IMR-90 (cell line): ENCODE data around the gene PRR5L.

Source experiments
- BHLHE40 ChIP-seq: fragments of 150-350 bp; IDR thresholded peaks from 2 replicates; pipeline ENCODE4 v1.6.1; 2016; ENCODE audit warnings: mild to moderate bottlenecking, low read depth, low read length
- CEBPB ChIP-seq: IDR thresholded peaks from 2 replicates; pipeline ENCODE4 v1.6.1; 2012; ENCODE audit warnings: low read depth, low read length, improper control_type of control experiment
- CHD1 ChIP-seq: IDR thresholded peaks from 2 replicates; pipeline ENCODE4 v1.6.1; 2012; ENCODE audit warnings: low read depth, low read length, improper control_type of control experiment
- CTCF ChIP-seq: conservative IDR thresholded peaks from 2 replicates; pipeline ENCODE4 v1.5.1; 2012; ENCODE audit warnings: mild to moderate bottlenecking, low read depth, low read length, improper control_type of control experiment
- ELK1 ChIP-seq: fragments of 150-350 bp; IDR thresholded peaks from 2 replicates; pipeline ENCODE4 v1.6.1; 2016; ENCODE audit warnings: low read depth, mild to moderate bottlenecking, low read length, moderate library complexity, borderline replicate concordance
- FOS ChIP-seq: fragments of 150-350 bp; IDR thresholded peaks from 2 replicates; pipeline ENCODE4 v1.6.1; 2016; ENCODE audit warnings: low read depth, low read length
- MAFK ChIP-seq: IDR thresholded peaks from 2 replicates; pipeline ENCODE4 v1.6.1; 2012; ENCODE audit warnings: low read depth, low read length, improper control_type of control experiment
- POLR2A ChIP-seq: IDR thresholded peaks from 2 replicates; pipeline ENCODE4 v1.6.1; 2012; ENCODE audit warnings: mild to moderate bottlenecking, low read depth, low read length
- RCOR1 ChIP-seq: IDR thresholded peaks from 2 replicates; pipeline ENCODE4 v1.6.1; 2012; ENCODE audit warnings: mild to moderate bottlenecking, low read length, improper control_type of control experiment; ENCODE audit not compliant: insufficient replicate concordance
- USF2 ChIP-seq: fragments of 150-350 bp; IDR thresholded peaks from 2 replicates; pipeline ENCODE4 v1.6.1; 2017; ENCODE audit warnings: mild to moderate bottlenecking, antibody characterized with exemption, low read length, low read depth

GRCh38 chr11:36265793-36266628 lies 30.1 kb upstream of the PRR5L start:
- TF ChIP-seq CTCF, result peak; percentile 82
- TF ChIP-seq USF2, result no peak
- no peak for TF ChIP-seq BHLHE40
- no peak for TF ChIP-seq CEBPB
- TF ChIP-seq MAFK, result no peak
- TF ChIP-seq POLR2A, result no peak
- TF ChIP-seq FOS, result no peak
- TF ChIP-seq CHD1, result no peak
- no peak for TF ChIP-seq ELK1
- TF ChIP-seq RCOR1, result no peak
